HEK293 (cell line): ENCODE measurements around the gene LDB1.
A peak's percentile ranks its signal among the peaks of the same experiment; 100 is the strongest.

Source experiments
- FEZF1 ChIP-seq: fragments of 450-650 bp; formaldehyde crosslinking; IDR thresholded peaks from 2 replicates; pipeline ENCODE4 v1.5.1; 2016; ENCODE audit warnings: missing biosample characterization, missing genetic modification characterization
- GLI2 ChIP-seq: fragments of 450-650 bp; formaldehyde crosslinking; IDR thresholded peaks from 2 replicates; pipeline ENCODE4; 2017; ENCODE audit warnings: missing biosample characterization, missing genetic modification characterization, low read depth, borderline replicate concordance
- HOXD13 ChIP-seq: sonication (generic); formaldehyde crosslinking; IDR thresholded peaks from 2 replicates; pipeline ENCODE4 v1.8.0; 2022; ENCODE audit warnings: missing genetic modification reagents, borderline replicate concordance
- OSR2 ChIP-seq: fragments of 450-650 bp; formaldehyde crosslinking; IDR thresholded peaks from 2 replicates; pipeline ENCODE4 v1.5.1; 2016; ENCODE audit warnings: missing biosample characterization, missing genetic modification characterization
- SP3 ChIP-seq: fragments of 450-650 bp; formaldehyde crosslinking; IDR thresholded peaks from 2 replicates; pipeline ENCODE4 v1.5.1; 2016; ENCODE audit warnings: missing biosample characterization, missing genetic modification characterization
- ZIC2 ChIP-seq: fragments of 450-650 bp; formaldehyde crosslinking; IDR thresholded peaks from 2 replicates; pipeline ENCODE4 v1.5.1; 2016; ENCODE audit warnings: missing biosample characterization, missing genetic modification characterization
- ZNF121 ChIP-seq: fragments of 450-650 bp; formaldehyde crosslinking; IDR thresholded peaks from 2 replicates; pipeline ENCODE4 v1.5.1; 2016; ENCODE audit warnings: missing biosample characterization, missing genetic modification characterization
- ZNF157 ChIP-seq: fragments of 450-650 bp; formaldehyde crosslinking; IDR thresholded peaks from 2 replicates; pipeline ENCODE4 v1.5.1; 2016; ENCODE audit warnings: missing biosample characterization, missing genetic modification characterization
- ZNF23 ChIP-seq: fragments of 450-650 bp; formaldehyde crosslinking; IDR thresholded peaks from 2 replicates; pipeline ENCODE4 v1.5.1; 2016; ENCODE audit warnings: missing biosample characterization, missing genetic modification characterization, borderline replicate concordance
- ZNF24 ChIP-seq: fragments of 450-650 bp; formaldehyde crosslinking; IDR thresholded peaks from 2 replicates; pipeline ENCODE4 v1.5.1; 2016; ENCODE audit warnings: missing biosample characterization, missing genetic modification characterization
- ZNF274 ChIP-seq, 2 experiments: fragments of 200-500 bp in 1 of 2; fragments of 450-650 bp in 1 of 2; sonication (Bioruptor generic) in 1 of 2; formaldehyde crosslinking in 1 of 2; IDR thresholded peaks; 2 replicates each; pipeline versions ENCODE4 v1.5.1 to v1.6.1; 2014 to 2016; ENCODE audit warnings: borderline replicate concordance in 1 of 2, inconsistent platforms in 1 of 2, low read length in 1 of 2, missing biosample characterization in 1 of 2, missing genetic modification characterization in 1 of 2
- ZNF335 ChIP-seq: fragments of 450-650 bp; formaldehyde crosslinking; conservative IDR thresholded peaks from 2 replicates; pipeline ENCODE4 v1.5.1; 2016; ENCODE audit warnings: missing biosample characterization, missing genetic modification characterization
- ZNF514 ChIP-seq: fragments of 450-650 bp; formaldehyde crosslinking; IDR thresholded peaks from 2 replicates; pipeline ENCODE4 v1.5.1; 2016; ENCODE audit warnings: missing biosample characterization, missing genetic modification characterization
- ZNF561 ChIP-seq: fragments of 450-650 bp; IDR thresholded peaks from 2 replicates; pipeline ENCODE4 v1.5.1; 2018; ENCODE audit warnings: missing biosample characterization, missing genetic modification characterization, borderline replicate concordance
- ZNF600 ChIP-seq: fragments of 450-650 bp; formaldehyde crosslinking; IDR thresholded peaks from 2 replicates; pipeline ENCODE4 v1.5.1; 2016; ENCODE audit warnings: missing biosample characterization, missing genetic modification characterization
- ZNF624 ChIP-seq: fragments of 450-650 bp; formaldehyde crosslinking; IDR thresholded peaks from 2 replicates; pipeline ENCODE4 v1.5.1; 2017; ENCODE audit warnings: missing biosample characterization, missing genetic modification characterization
- ZNF658 ChIP-seq: fragments of 450-650 bp; formaldehyde crosslinking; IDR thresholded peaks from 2 replicates; pipeline ENCODE4; 2016; ENCODE audit warnings: missing biosample characterization, missing genetic modification characterization
- ZNF701 ChIP-seq: fragments of 450-650 bp; formaldehyde crosslinking; IDR thresholded peaks from 2 replicates; pipeline ENCODE4 v1.5.1; 2016; ENCODE audit warnings: missing biosample characterization, missing genetic modification characterization
- ZNF785 ChIP-seq: fragments of 450-650 bp; formaldehyde crosslinking; IDR thresholded peaks from 2 replicates; pipeline ENCODE4 v1.5.1; 2016; ENCODE audit warnings: missing biosample characterization, missing genetic modification characterization
- TF ChIP-seq, protein P1 (sequence below): sonication (generic); formaldehyde crosslinking; IDR thresholded peaks from 2 replicates; pipeline ENCODE4 v1.8.1; 2022; ENCODE audit warnings: mild to moderate bottlenecking, moderate library complexity, missing genetic modification reagents
- TF ChIP-seq, protein P2 (sequence below): IDR thresholded peaks from 2 replicates; pipeline ENCODE4 v1.6.1; 2011; ENCODE audit warnings: mild to moderate bottlenecking, low read depth, low read length, borderline replicate concordance
- TF ChIP-seq, protein P3 (sequence below): fragments of 450-650 bp; formaldehyde crosslinking; IDR thresholded peaks from 2 replicates; pipeline ENCODE4 v1.5.1; 2017; ENCODE audit warnings: missing biosample characterization, missing genetic modification characterization
- TF ChIP-seq, protein P4 (sequence below): fragments of 450-650 bp; formaldehyde crosslinking; IDR thresholded peaks from 2 replicates; pipeline ENCODE4 v1.5.1; 2016; ENCODE audit warnings: missing biosample characterization, missing genetic modification characterization
- TF ChIP-seq, protein P5 (sequence below): fragments of 450-650 bp; formaldehyde crosslinking; IDR thresholded peaks from 2 replicates; pipeline ENCODE4 v1.5.1; 2016; ENCODE audit warnings: missing biosample characterization, missing genetic modification characterization
- TF ChIP-seq, protein P6 (sequence below): fragments of 450-650 bp; formaldehyde crosslinking; IDR thresholded peaks from 2 replicates; pipeline ENCODE4 v1.5.1; 2017; ENCODE audit warnings: missing biosample characterization, mild to moderate bottlenecking, missing genetic modification characterization, moderate library complexity
- TF ChIP-seq, protein P7 (sequence below): fragments of 450-650 bp; formaldehyde crosslinking; IDR thresholded peaks from 2 replicates; pipeline ENCODE4 v1.5.1; 2016; ENCODE audit warnings: missing biosample characterization, missing genetic modification characterization, low read depth

The LDB1 gene

DNA sequence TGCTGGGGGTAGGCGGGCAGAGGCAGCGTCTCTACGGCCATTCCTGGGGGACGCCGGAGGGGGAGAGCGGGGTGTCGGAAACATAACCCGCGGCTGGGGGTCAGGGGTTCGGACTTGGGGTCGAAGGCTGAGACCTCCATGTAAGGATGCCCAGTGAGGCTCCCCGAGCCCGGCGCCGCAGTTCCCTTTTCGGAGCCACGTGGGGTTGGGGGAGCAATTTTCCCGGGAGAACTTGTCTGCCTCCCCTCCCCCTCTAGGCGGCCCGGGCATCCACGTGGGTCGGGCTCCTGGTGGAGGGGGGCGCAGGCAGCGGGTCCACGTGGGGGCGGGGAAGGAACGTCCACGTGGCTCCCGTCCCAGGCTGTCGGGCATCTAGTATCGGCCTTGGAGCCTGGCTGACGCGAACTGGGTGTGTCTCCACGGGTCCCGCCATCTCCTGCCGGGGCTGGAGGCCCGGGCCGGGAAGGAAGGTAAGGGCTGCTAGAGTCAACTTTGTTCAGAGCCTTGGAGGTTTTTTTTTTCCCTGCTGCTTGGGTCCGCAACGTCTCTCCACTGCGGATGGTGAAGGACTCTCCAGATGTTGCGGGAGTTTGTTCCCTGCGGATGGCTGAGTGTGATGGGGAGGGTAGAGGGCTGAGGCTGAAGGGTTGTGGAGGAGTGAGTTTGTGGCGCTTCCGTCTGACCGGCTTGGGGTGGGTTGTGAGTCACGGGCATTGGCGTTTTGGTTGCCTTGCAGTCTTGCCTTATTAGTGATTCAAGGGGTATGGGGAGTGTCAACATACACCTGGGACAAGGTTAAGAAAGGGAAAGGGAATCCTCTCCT is 13.4 kb upstream of the LDB1 start (continued):
- TF ChIP-seq OSR2 (tag by site-specific recombination) (no peak), SP3 (tag by site-specific recombination) (peak; percentile 82), ZNF121 (tag by site-specific recombination) (no peak), ZNF274 (IDR thresholded peaks at IDR 0.05; ENCODE audit: low read length) (no peak), ZNF274 (tag by site-specific recombination; IDR thresholded peaks at IDR 0.05; ENCODE audit: borderline replicate concordance) (no peak), GLI2 (tag by site-specific recombination) (no peak), ZNF23 (tag by site-specific recombination) (no peak), ZNF658 (no peak), HOXD13 (no peak), ZNF24 (tag by site-specific recombination) (no peak), ZIC2 (tag by site-specific recombination) (0 out of 2 replicates have a peak, but pooled peaks have one; percentile 14), ZNF561 (no peak; the same call in 1 of the 2 replicates), ZNF600 (tag by site-specific recombination) (peak; percentile 97), ZNF335 (tag by site-specific recombination) (no peak), FEZF1 (no peak), ZNF514 (tag by site-specific recombination) (no peak), ZNF157 (no peak), ZNF624 (no peak), ZNF785 (tag by site-specific recombination) (no peak), ZNF701 (tag by site-specific recombination) (no peak)
- TF ChIP-seq, protein P1, sequence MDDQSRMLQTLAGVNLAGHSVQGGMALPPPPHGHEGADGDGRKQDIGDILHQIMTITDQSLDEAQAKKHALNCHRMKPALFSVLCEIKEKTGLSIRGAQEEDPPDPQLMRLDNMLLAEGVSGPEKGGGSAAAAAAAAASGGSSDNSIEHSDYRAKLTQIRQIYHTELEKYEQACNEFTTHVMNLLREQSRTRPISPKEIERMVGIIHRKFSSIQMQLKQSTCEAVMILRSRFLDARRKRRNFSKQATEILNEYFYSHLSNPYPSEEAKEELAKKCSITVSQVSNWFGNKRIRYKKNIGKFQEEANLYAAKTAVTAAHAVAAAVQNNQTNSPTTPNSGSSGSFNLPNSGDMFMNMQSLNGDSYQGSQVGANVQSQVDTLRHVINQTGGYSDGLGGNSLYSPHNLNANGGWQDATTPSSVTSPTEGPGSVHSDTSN (CRISPR knock-in tag) = no peak; the same call in 1 of the 2 replicates
- TF ChIP-seq, protein P2, sequence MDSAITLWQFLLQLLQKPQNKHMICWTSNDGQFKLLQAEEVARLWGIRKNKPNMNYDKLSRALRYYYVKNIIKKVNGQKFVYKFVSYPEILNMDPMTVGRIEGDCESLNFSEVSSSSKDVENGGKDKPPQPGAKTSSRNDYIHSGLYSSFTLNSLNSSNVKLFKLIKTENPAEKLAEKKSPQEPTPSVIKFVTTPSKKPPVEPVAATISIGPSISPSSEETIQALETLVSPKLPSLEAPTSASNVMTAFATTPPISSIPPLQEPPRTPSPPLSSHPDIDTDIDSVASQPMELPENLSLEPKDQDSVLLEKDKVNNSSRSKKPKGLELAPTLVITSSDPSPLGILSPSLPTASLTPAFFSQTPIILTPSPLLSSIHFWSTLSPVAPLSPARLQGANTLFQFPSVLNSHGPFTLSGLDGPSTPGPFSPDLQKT = no peak
- TF ChIP-seq, protein P3, sequence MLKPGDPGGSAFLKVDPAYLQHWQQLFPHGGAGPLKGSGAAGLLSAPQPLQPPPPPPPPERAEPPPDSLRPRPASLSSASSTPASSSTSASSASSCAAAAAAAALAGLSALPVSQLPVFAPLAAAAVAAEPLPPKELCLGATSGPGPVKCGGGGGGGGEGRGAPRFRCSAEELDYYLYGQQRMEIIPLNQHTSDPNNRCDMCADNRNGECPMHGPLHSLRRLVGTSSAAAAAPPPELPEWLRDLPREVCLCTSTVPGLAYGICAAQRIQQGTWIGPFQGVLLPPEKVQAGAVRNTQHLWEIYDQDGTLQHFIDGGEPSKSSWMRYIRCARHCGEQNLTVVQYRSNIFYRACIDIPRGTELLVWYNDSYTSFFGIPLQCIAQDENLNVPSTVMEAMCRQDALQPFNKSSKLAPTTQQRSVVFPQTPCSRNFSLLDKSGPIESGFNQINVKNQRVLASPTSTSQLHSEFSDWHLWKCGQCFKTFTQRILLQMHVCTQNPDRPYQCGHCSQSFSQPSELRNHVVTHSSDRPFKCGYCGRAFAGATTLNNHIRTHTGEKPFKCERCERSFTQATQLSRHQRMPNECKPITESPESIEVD (tag by site-specific recombination) = no peak
- TF ChIP-seq, protein P4, sequence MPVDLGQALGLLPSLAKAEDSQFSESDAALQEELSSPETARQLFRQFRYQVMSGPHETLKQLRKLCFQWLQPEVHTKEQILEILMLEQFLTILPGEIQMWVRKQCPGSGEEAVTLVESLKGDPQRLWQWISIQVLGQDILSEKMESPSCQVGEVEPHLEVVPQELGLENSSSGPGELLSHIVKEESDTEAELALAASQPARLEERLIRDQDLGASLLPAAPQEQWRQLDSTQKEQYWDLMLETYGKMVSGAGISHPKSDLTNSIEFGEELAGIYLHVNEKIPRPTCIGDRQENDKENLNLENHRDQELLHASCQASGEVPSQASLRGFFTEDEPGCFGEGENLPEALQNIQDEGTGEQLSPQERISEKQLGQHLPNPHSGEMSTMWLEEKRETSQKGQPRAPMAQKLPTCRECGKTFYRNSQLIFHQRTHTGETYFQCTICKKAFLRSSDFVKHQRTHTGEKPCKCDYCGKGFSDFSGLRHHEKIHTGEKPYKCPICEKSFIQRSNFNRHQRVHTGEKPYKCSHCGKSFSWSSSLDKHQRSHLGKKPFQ (tag by site-specific recombination) = no peak
- TF ChIP-seq, protein P5, sequence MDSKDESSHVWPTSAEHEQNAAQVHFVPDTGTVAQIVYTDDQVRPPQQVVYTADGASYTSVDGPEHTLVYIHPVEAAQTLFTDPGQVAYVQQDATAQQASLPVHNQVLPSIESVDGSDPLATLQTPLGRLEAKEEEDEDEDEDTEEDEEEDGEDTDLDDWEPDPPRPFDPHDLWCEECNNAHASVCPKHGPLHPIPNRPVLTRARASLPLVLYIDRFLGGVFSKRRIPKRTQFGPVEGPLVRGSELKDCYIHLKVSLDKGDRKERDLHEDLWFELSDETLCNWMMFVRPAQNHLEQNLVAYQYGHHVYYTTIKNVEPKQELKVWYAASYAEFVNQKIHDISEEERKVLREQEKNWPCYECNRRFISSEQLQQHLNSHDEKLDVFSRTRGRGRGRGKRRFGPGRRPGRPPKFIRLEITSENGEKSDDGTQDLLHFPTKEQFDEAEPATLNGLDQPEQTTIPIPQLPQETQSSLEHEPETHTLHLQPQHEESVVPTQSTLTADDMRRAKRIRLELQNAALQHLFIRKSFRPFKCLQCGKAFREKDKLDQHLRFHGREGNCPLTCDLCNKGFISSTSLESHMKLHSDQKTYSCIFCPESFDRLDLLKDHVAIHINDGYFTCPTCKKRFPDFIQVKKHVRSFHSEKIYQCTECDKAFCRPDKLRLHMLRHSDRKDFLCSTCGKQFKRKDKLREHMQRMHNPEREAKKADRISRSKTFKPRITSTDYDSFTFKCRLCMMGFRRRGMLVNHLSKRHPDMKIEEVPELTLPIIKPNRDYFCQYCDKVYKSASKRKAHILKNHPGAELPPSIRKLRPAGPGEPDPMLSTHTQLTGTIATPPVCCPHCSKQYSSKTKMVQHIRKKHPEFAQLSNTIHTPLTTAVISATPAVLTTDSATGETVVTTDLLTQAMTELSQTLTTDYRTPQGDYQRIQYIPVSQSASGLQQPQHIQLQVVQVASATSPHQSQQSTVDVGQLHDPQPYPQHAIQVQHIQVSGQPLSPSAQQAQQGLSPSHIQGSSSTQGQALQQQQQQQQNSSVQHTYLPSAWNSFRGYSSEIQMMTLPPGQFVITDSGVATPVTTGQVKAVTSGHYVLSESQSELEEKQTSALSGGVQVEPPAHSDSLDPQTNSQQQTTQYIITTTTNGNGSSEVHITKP (tag by site-specific recombination) = no peak
- TF ChIP-seq, protein P6, sequence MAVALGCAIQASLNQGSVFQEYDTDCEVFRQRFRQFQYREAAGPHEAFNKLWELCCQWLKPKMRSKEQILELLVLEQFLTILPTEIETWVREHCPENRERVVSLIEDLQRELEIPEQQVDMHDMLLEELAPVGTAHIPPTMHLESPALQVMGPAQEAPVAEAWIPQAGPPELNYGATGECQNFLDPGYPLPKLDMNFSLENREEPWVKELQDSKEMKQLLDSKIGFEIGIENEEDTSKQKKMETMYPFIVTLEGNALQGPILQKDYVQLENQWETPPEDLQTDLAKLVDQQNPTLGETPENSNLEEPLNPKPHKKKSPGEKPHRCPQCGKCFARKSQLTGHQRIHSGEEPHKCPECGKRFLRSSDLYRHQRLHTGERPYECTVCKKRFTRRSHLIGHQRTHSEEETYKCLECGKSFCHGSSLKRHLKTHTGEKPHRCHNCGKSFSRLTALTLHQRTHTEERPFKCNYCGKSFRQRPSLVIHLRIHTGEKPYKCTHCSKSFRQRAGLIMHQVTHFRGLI (tag by site-specific recombination) = no peak
- TF ChIP-seq, protein P7, sequence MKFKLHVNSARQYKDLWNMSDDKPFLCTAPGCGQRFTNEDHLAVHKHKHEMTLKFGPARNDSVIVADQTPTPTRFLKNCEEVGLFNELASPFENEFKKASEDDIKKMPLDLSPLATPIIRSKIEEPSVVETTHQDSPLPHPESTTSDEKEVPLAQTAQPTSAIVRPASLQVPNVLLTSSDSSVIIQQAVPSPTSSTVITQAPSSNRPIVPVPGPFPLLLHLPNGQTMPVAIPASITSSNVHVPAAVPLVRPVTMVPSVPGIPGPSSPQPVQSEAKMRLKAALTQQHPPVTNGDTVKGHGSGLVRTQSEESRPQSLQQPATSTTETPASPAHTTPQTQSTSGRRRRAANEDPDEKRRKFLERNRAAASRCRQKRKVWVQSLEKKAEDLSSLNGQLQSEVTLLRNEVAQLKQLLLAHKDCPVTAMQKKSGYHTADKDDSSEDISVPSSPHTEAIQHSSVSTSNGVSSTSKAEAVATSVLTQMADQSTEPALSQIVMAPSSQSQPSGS (tag by site-specific recombination) = no peak
